ENCODE data around the gene NDUFA6.

- TF ChIP-seq, protein P1, sequence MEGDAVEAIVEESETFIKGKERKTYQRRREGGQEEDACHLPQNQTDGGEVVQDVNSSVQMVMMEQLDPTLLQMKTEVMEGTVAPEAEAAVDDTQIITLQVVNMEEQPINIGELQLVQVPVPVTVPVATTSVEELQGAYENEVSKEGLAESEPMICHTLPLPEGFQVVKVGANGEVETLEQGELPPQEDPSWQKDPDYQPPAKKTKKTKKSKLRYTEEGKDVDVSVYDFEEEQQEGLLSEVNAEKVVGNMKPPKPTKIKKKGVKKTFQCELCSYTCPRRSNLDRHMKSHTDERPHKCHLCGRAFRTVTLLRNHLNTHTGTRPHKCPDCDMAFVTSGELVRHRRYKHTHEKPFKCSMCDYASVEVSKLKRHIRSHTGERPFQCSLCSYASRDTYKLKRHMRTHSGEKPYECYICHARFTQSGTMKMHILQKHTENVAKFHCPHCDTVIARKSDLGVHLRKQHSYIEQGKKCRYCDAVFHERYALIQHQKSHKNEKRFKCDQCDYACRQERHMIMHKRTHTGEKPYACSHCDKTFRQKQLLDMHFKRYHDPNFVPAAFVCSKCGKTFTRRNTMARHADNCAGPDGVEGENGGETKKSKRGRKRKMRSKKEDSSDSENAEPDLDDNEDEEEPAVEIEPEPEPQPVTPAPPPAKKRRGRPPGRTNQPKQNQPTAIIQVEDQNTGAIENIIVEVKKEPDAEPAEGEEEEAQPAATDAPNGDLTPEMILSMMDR (conservative IDR thresholded peaks at IDR 0.05) = no peak
- TF ChIP-seq ZFX (IDR thresholded peaks at IDR 0.05) = no peak
Measured at GRCh38 chr22:42111798-42112197, 21.2 kb upstream of the NDUFA6 start.
